Measurements from ENCODE around the gene KRTAP4-5. TPM values are rescaled to one million over a fixed set of nuclear protein-coding genes. Genes with fewer than 3 reads are reported as not detected.
"Not testable (repeated sequence)": the region's sequence is repeated elsewhere in the genome, so short reads cannot be mapped to it uniquely, and the experiment has no call there.

KRTAP4-5 gene
- total and polyA plus RNA-seq, 2 experiments from 2014 or later: not detected

- Histone ChIP-seq H3K27ac (no peak overlapping the region), H3K9me3 (ENCODE audit: low read depth) (no peaks in the 10 kb centered on the region), H3K27me3 (no peaks in the 10 kb centered on the region), H3K4me3 (no peak overlapping the region), H3K4me1 (ENCODE audit: low read depth) (no peaks in the 10 kb centered on the region), H3K36me3 (no peaks in the 10 kb centered on the region)
- DNase-seq (ENCODE audit: low read depth in 1 of 2, low spot score in 1 of 2): no peak
- no peak for TF ChIP-seq CTCF (IDR thresholded peaks at IDR 0.05; ENCODE audit: low read depth, low read length)
These were observed 45.7 kb downstream of the KRTAP4-5 start for GRCh38 chr17:41103896-41104295.

- TF ChIP-seq CTCF (IDR thresholded peaks at IDR 0.05; ENCODE audit: low read depth, low read length): no peak
- no peak within 1 kb of the TSS for H3K4me3 ChIP-seq
- H3K4me1 ChIP-seq (ENCODE audit: low read depth): no peaks in the 10 kb centered on the region
- H3K27me3 ChIP-seq: no peaks in the 10 kb centered on the region
- no peak for DNase-seq (ENCODE audit: low read depth in 1 of 2, low spot score in 1 of 2)
- no peak within 1 kb of the TSS for H3K27ac ChIP-seq
- H3K36me3 ChIP-seq: no peaks in the 10 kb centered on the region
- no peaks in the 10 kb centered on the region for H3K9me3 ChIP-seq (ENCODE audit: low read depth)
These were observed 47.9 kb downstream of the KRTAP4-5 start, which contains the start of gene KRTAP4-16 for GRCh38 chr17:41101586-41102259. Gene KRTAP4-16, minus strand, starts transcription at chr17:41102209. Its CDS starts 0 bp downstream, at chr17:41102209.

GRCh38 chr17:41099682-41100480 lies 49.7 kb downstream of the KRTAP4-5 start:
- H3K36me3 ChIP-seq; H3K27ac ChIP-seq; DNase-seq (ENCODE audit: low read depth in 1 of 2, low spot score in 1 of 2); H3K9me3 ChIP-seq (ENCODE audit: low read depth); H3K27me3 ChIP-seq; H3K4me3 ChIP-seq; H3K4me1 ChIP-seq (ENCODE audit: low read depth): not testable (repeated sequence)

Other genes starting within 250 kb of the KRTAP4-5 start
Only the 30 nearest of the 40 such genes appear.
- not detected in 2 replicates for gene KRTAP3-2, start 149.9 kb downstream of the KRTAP4-5 start, total RNA-seq
- gene KRTAP3-2, start 149.9 kb downstream of the KRTAP4-5 start, polyA plus RNA-seq: not detected in 2 replicates
- not detected in 2 replicates for gene KRTAP3-1, start 140.7 kb downstream of the KRTAP4-5 start, total RNA-seq
- gene KRTAP3-1, start 140.7 kb downstream of the KRTAP4-5 start, polyA plus RNA-seq: not detected in 2 replicates
- gene KRTAP1-5, start 122.6 kb downstream of the KRTAP4-5 start, total RNA-seq: not detected in 2 replicates
- not detected in 2 replicates for gene KRTAP1-5, start 122.6 kb downstream of the KRTAP4-5 start, polyA plus RNA-seq
- gene KRTAP1-4, start 119.6 kb downstream of the KRTAP4-5 start, total RNA-seq: not detected in 2 replicates
- gene KRTAP1-4, start 119.6 kb downstream of the KRTAP4-5 start, polyA plus RNA-seq: not detected in 2 replicates
- not detected in 2 replicates for gene KRTAP1-3, start 115.0 kb downstream of the KRTAP4-5 start, total RNA-seq
- gene KRTAP1-3, start 115.0 kb downstream of the KRTAP4-5 start, polyA plus RNA-seq: not detected in 2 replicates
- gene KRTAP1-1, start 108.4 kb downstream of the KRTAP4-5 start, total RNA-seq: not detected in 2 replicates
- gene KRTAP1-1, start 108.4 kb downstream of the KRTAP4-5 start, polyA plus RNA-seq: not detected in 2 replicates
- gene KRTAP2-1, start 102.5 kb downstream of the KRTAP4-5 start, total RNA-seq: not detected in 2 replicates
- not detected in 2 replicates for gene KRTAP2-1, start 102.5 kb downstream of the KRTAP4-5 start, polyA plus RNA-seq
- not detected in 2 replicates for gene KRTAP2-2, start 94.6 kb downstream of the KRTAP4-5 start, total RNA-seq
- gene KRTAP2-2, start 94.6 kb downstream of the KRTAP4-5 start, polyA plus RNA-seq: not detected in 2 replicates
- not detected in 2 replicates for gene KRTAP2-3, start 89.7 kb downstream of the KRTAP4-5 start, total RNA-seq
- not detected in 2 replicates for gene KRTAP2-3, start 89.7 kb downstream of the KRTAP4-5 start, polyA plus RNA-seq
- gene KRTAP2-4, start 83.9 kb downstream of the KRTAP4-5 start, total RNA-seq: not detected in 2 replicates
- gene KRTAP2-4, start 83.9 kb downstream of the KRTAP4-5 start, polyA plus RNA-seq: not detected in 2 replicates
- gene KRTAP4-7, start 65.7 kb downstream of the KRTAP4-5 start, total RNA-seq: not detected in 2 replicates
- not detected in 2 replicates for gene KRTAP4-7, start 65.7 kb downstream of the KRTAP4-5 start, polyA plus RNA-seq
- not detected in 2 replicates for gene KRTAP4-8, start 51.7 kb downstream of the KRTAP4-5 start, total RNA-seq
- gene KRTAP4-8, start 51.7 kb downstream of the KRTAP4-5 start, polyA plus RNA-seq: not detected in 2 replicates
- not detected in 2 replicates for gene KRTAP4-16, start 47.6 kb downstream of the KRTAP4-5 start, total RNA-seq
- not detected in 2 replicates for gene KRTAP4-16, start 47.6 kb downstream of the KRTAP4-5 start, polyA plus RNA-seq
- gene KRTAP4-9, start 44.4 kb downstream of the KRTAP4-5 start, total RNA-seq: not detected in 2 replicates
- not detected in 2 replicates for gene KRTAP4-9, start 44.4 kb downstream of the KRTAP4-5 start, polyA plus RNA-seq
- gene KRTAP4-11, start 31.5 kb downstream of the KRTAP4-5 start, total RNA-seq: not detected in 2 replicates
- gene KRTAP4-11, start 31.5 kb downstream of the KRTAP4-5 start, polyA plus RNA-seq: not detected in 2 replicates
- gene KRTAP4-12, start 25.6 kb downstream of the KRTAP4-5 start, total RNA-seq: not detected in 2 replicates
- not detected in 2 replicates for gene KRTAP4-12, start 25.6 kb downstream of the KRTAP4-5 start, polyA plus RNA-seq
- not detected in 2 replicates for gene KRTAP4-6, start 9.3 kb downstream of the KRTAP4-5 start, total RNA-seq
- not detected in 2 replicates for gene KRTAP4-6, start 9.3 kb downstream of the KRTAP4-5 start, polyA plus RNA-seq
- gene KRTAP4-4, start 10.9 kb upstream of the KRTAP4-5 start, total RNA-seq: not detected in 2 replicates
- not detected in 2 replicates for gene KRTAP4-4, start 10.9 kb upstream of the KRTAP4-5 start, polyA plus RNA-seq
- gene KRTAP4-3, start 18.4 kb upstream of the KRTAP4-5 start, total RNA-seq: not detected in 2 replicates
- not detected in 2 replicates for gene KRTAP4-3, start 18.4 kb upstream of the KRTAP4-5 start, polyA plus RNA-seq
- gene KRTAP4-2, start 28.4 kb upstream of the KRTAP4-5 start, total RNA-seq: not detected in 2 replicates
- not detected in 2 replicates for gene KRTAP4-2, start 28.4 kb upstream of the KRTAP4-5 start, polyA plus RNA-seq
- gene KRTAP4-1, start 35.1 kb upstream of the KRTAP4-5 start, total RNA-seq: not detected in 2 replicates
- gene KRTAP4-1, start 35.1 kb upstream of the KRTAP4-5 start, polyA plus RNA-seq: not detected in 2 replicates
- gene KRTAP9-1, start 40.1 kb upstream of the KRTAP4-5 start, total RNA-seq: not detected in 2 replicates
- not detected in 2 replicates for gene KRTAP9-1, start 40.1 kb upstream of the KRTAP4-5 start, polyA plus RNA-seq
- gene KRTAP9-2, start 76.8 kb upstream of the KRTAP4-5 start, total RNA-seq: not detected in 2 replicates
- not detected in 2 replicates for gene KRTAP9-2, start 76.8 kb upstream of the KRTAP4-5 start, polyA plus RNA-seq
- gene KRTAP9-3, start 82.6 kb upstream of the KRTAP4-5 start, total RNA-seq: not detected in 2 replicates
- not detected in 2 replicates for gene KRTAP9-3, start 82.6 kb upstream of the KRTAP4-5 start, polyA plus RNA-seq
- gene KRTAP9-8, start 88.2 kb upstream of the KRTAP4-5 start, total RNA-seq: not detected in 2 replicates
- gene KRTAP9-8, start 88.2 kb upstream of the KRTAP4-5 start, polyA plus RNA-seq: not detected in 2 replicates
- gene KRTAP9-4, start 99.9 kb upstream of the KRTAP4-5 start, total RNA-seq: not detected in 2 replicates
- not detected in 2 replicates for gene KRTAP9-4, start 99.9 kb upstream of the KRTAP4-5 start, polyA plus RNA-seq
- gene KRTAP9-9, start 105.6 kb upstream of the KRTAP4-5 start, total RNA-seq: not detected in 2 replicates
- not detected in 2 replicates for gene KRTAP9-9, start 105.6 kb upstream of the KRTAP4-5 start, polyA plus RNA-seq
- not detected in 2 replicates for gene KRTAP9-6, start 115.6 kb upstream of the KRTAP4-5 start, total RNA-seq
- gene KRTAP9-6, start 115.6 kb upstream of the KRTAP4-5 start, polyA plus RNA-seq: not detected in 2 replicates
- gene KRTAP9-7, start 125.9 kb upstream of the KRTAP4-5 start, total RNA-seq: not detected in 2 replicates
- gene KRTAP9-7, start 125.9 kb upstream of the KRTAP4-5 start, polyA plus RNA-seq: not detected in 2 replicates
- not detected in 2 replicates for gene KRTAP29-1, start 153.0 kb upstream of the KRTAP4-5 start, total RNA-seq
- gene KRTAP29-1, start 153.0 kb upstream of the KRTAP4-5 start, polyA plus RNA-seq: not detected in 2 replicates

Data from cardiac muscle cell (in vitro differentiated cells and primary cell).